Thymus (tissue), 11 donors: ENCODE data around the gene ACY1. TPM values are rescaled to one million over a fixed set of nuclear protein-coding genes. Genes with fewer than 3 reads are reported as not detected.

Experiments
- DNase-seq, 9 donors: peaks; one replicate each; pipeline ENCODE4 v3.0.0-alpha.2; 2013; ENCODE audit warnings: low spot score in 9 of 9, low read depth in 6 of 9, missing footprints in 1 of 9
- H3K27ac ChIP-seq, 2 donors: one replicate each; pipeline ENCODE4 v1.5.1; 2013; ENCODE audit warnings: control low read depth in 1 of 2, low read depth in 1 of 2, low read length in 1 of 2, mild to moderate bottlenecking in 1 of 2, moderate library complexity in 1 of 2
- H3K27me3 ChIP-seq, 2 donors: one replicate each; pipeline ENCODE4 v1.5.1; 2013; ENCODE audit warnings: low read length in 1 of 2; ENCODE audit not compliant: control insufficient read depth in 2 of 2, insufficient read depth in 1 of 2
- H3K36me3 ChIP-seq, 2 donors: one replicate each; pipeline ENCODE4 v1.5.1; 2013; ENCODE audit warnings: low read length in 1 of 2, mild to moderate bottlenecking in 1 of 2, moderate library complexity in 1 of 2; ENCODE audit not compliant: control insufficient read depth in 2 of 2, insufficient read depth in 2 of 2
- H3K4me1 ChIP-seq, 2 donors: one replicate each; pipeline ENCODE4 v1.5.1; 2013; ENCODE audit warnings: low read length in 2 of 2; ENCODE audit not compliant: control insufficient read depth in 2 of 2, insufficient read depth in 2 of 2
- H3K4me3 ChIP-seq, 2 donors: one replicate each; pipeline ENCODE4 v1.5.1; 2013; ENCODE audit warnings: low read length in 2 of 2, control low read depth in 1 of 2, mild to moderate bottlenecking in 1 of 2
- H3K9me3 ChIP-seq, 2 donors: one replicate each; pipeline ENCODE4 v1.5.1; 2013; ENCODE audit warnings: low read length in 1 of 2, mild to moderate bottlenecking in 1 of 2; ENCODE audit not compliant: control insufficient read depth in 2 of 2, insufficient read depth in 1 of 2
- WGBS: extraction: QIAGEN DNeasy Blood & Tissue Kit; methylation state at CpG from one replicate; pipeline ENCODE4 v1.1.7; 2013; 5-methylcytosine and 5-hydroxymethylcytosine counted together
- polyA plus RNA-seq: library from polyadenylated mRNA; stranded (reverse); fragments of 200-250 nt; gene quantifications from one replicate; pipeline ENCODE4 v1.2.3, GENCODE V29; 2013
- total RNA-seq: library from RNA; stranded (reverse); fragments of 120-200 nt; gene quantifications from one replicate; pipeline ENCODE4 v1.2.4, GENCODE V29; 2013
- donor health status: healthy.

ACY1 gene
- total and polyA plus RNA-seq, 2 donors, result 11.2 to 17.6 TPM

GRCh38 chr3:51961011-51961410 is 22.3 kb upstream of the ACY1 start:
- DNase-seq, result no peak
- Histone ChIP-seq H3K4me1 (peaks cover 5 to 7% of the 10 kb centered on the region in 2 donors), H3K9me3 (peaks cover 0 to 3% of the 10 kb centered on the region in 2 donors), H3K36me3 (no peaks in the 10 kb centered on the region), H3K27me3 (peaks cover 13 to 96% of the 10 kb centered on the region in 2 donors), H3K27ac (no peak overlapping the region), H3K4me3 (no peak overlapping the region)
- WGBS, result 95% methylated on average over 18 of the region's 18 CpGs

GRCh38 chr3:51961602-51962569 is 21.4 kb upstream of the ACY1 start:
- 88% methylated on average over 9 of the region's 9 CpGs for WGBS
- Histone ChIP-seq H3K4me1 (peaks cover 4 to 6% of the 10 kb centered on the region in 2 donors), H3K4me3 (no peak overlapping the region), H3K27ac (no peak overlapping the region), H3K9me3 (no peaks in the 10 kb centered on the region), H3K27me3 (peaks cover 8 to 96% of the 10 kb centered on the region in 2 donors), H3K36me3 (no peaks in the 10 kb centered on the region)
- DNase-seq, result no peak

- Histone ChIP-seq H3K9me3 (no peaks in the 10 kb centered on the region), H3K4me3 (no peak overlapping the region), H3K27me3 (peaks cover 13 to 94% of the 10 kb centered on the region in 2 donors), H3K4me1 (peaks cover 9 to 10% of the 10 kb centered on the region in 2 donors), H3K36me3 (no peaks in the 10 kb centered on the region), H3K27ac (no peak overlapping the region)
- no peak for DNase-seq
- 94% methylated on average over 6 of the region's 6 CpGs for WGBS
Measured at GRCh38 chr3:51962854-51963530, 20.3 kb upstream of the ACY1 start.

- Histone ChIP-seq H3K36me3 (no peaks in the 10 kb centered on the region), H3K27me3 (peaks cover 13 to 95% of the 10 kb centered on the region in 2 donors), H3K4me1 (peaks cover 16 to 20% of the 10 kb centered on the region in 2 donors), H3K4me3 (no peak overlapping the region), H3K9me3 (no peaks in the 10 kb centered on the region), H3K27ac (no peak overlapping the region)
- 91% methylated on average over 12 of the region's 12 CpGs for WGBS
- DNase-seq, result no peak
Measured at GRCh38 chr3:51963951-51964451, 19.3 kb upstream of the ACY1 start.

GRCh38 chr3:51964521-51964920 is 18.8 kb upstream of the ACY1 start:
- no peaks in the 10 kb centered on the region for H3K9me3 ChIP-seq
- H3K4me1 ChIP-seq, result peaks cover 20 to 26% of the 10 kb centered on the region in 2 donors
- H3K27me3 ChIP-seq, result peaks cover 11 to 90% of the 10 kb centered on the region in 2 donors
- H3K36me3 ChIP-seq, result no peaks in the 10 kb centered on the region
- 90% methylated on average over 4 of the region's 4 CpGs for WGBS
- no peak overlapping the region for H3K27ac ChIP-seq
- no peak for DNase-seq
- H3K4me3 ChIP-seq, result no peak overlapping the region

GRCh38 chr3:51966016-51966415 is 17.3 kb upstream of the ACY1 start:
- H3K9me3 ChIP-seq, result no peaks in the 10 kb centered on the region

GRCh38 chr3:51966486-51966885 is 16.8 kb upstream of the ACY1 start:
- no peak for DNase-seq
- no peaks in the 10 kb centered on the region for H3K9me3 ChIP-seq
- H3K27ac ChIP-seq, result no peak overlapping the region
- H3K4me1 ChIP-seq, result peaks cover 28 to 39% of the 10 kb centered on the region in 2 donors
- 94% methylated on average over 5 of the region's 5 CpGs for WGBS
- H3K36me3 ChIP-seq, result no peaks in the 10 kb centered on the region
- peak overlapping the region; percentile 24 to 57 for H3K4me3 ChIP-seq
- H3K27me3 ChIP-seq, result peaks cover 11 to 74% of the 10 kb centered on the region in 2 donors

More at GRCh38 chr3:51966016-51966415, 17.3 kb upstream of the ACY1 start:
- H3K4me3 ChIP-seq, result no peak overlapping the region
- no peak overlapping the region for H3K27ac ChIP-seq
- no peak for DNase-seq
- 97% methylated on average over 2 of the region's 2 CpGs for WGBS
- H3K36me3 ChIP-seq, result no peaks in the 10 kb centered on the region
- peaks cover 25 to 39% of the 10 kb centered on the region in 2 donors for H3K4me1 ChIP-seq
- H3K27me3 ChIP-seq, result peaks cover 11 to 77% of the 10 kb centered on the region in 2 donors

GRCh38 chr3:51966922-51967383 is 16.4 kb upstream of the ACY1 start:
- Histone ChIP-seq H3K4me1 (peaks cover 28 to 39% of the 10 kb centered on the region in 2 donors), H3K4me3 (peak overlapping the region; percentile 24 to 57), H3K36me3 (no peaks in the 10 kb centered on the region), H3K27ac (no peak overlapping the region), H3K27me3 (peaks cover 11 to 69% of the 10 kb centered on the region in 2 donors), H3K9me3 (no peaks in the 10 kb centered on the region)
- WGBS, result 9% methylated on average over 33 of the region's 33 CpGs
- no peak for DNase-seq
